ENCODE measurements around the gene AKR1E2.

AKR1E2 gene

DNA sequence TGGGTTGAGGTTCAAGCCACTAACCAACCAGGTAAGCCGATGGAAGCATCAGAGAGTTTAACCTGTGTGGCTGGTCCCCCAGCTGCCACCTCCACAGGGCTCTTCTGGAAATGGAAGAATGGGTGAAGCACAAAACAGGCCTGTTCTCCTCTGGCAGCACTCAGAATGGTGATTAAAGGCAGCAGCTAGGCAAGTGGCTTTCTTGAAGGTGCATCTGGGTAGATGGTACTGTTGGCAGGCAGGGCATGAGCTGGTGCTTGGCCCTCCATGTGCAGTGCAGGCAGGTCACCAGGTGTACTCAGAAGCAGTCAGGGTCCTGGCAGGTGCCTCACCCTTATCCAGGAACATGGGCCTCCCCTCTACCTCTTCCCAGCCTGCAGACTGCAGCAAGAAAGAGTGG is 11.5 kb downstream of the AKR1E2 start:
- Histone ChIP-seq H3K9ac (ENCODE audit: low read depth, low read length) (no peak overlapping the region), H4K20me1 (ENCODE audit: insufficient read depth, low read length) (no peaks in the 10 kb centered on the region), H3K36me3 (ENCODE audit: insufficient read depth, low read length) (no peaks in the 10 kb centered on the region), H3K27me3 (ENCODE audit: insufficient read depth, low read length, poor library complexity) (peaks cover 8% of the 10 kb centered on the region), H3K27ac (ENCODE audit: low read length) (no peak overlapping the region), H3K4me2 (ENCODE audit: insufficient read depth, low read length) (no peak overlapping the region), H3K4me3 (ENCODE audit: low read depth in 1 of 2, low read length in 2 of 2) (no peak overlapping the region), H2AFZ (ENCODE audit: low read depth, low read length) (no peak overlapping the region), H3K4me1 (ENCODE audit: insufficient read depth, low read length) (no peaks in the 10 kb centered on the region), H3K79me2 (ENCODE audit: insufficient read depth, low read length) (no peaks in the 10 kb centered on the region), H3K9me3 (ENCODE audit: insufficient read depth, low read length, severe bottlenecking) (no peaks in the 10 kb centered on the region)
- ATAC-seq (ENCODE audit: insufficient read depth, low read depth): no peak
- no peak for DNase-seq
- no peak for TF ChIP-seq EZH2 (IDR thresholded peaks at IDR 0.05; ENCODE audit: borderline replicate concordance, low read depth, low read length, severe bottlenecking)
- TF ChIP-seq, protein P1, sequence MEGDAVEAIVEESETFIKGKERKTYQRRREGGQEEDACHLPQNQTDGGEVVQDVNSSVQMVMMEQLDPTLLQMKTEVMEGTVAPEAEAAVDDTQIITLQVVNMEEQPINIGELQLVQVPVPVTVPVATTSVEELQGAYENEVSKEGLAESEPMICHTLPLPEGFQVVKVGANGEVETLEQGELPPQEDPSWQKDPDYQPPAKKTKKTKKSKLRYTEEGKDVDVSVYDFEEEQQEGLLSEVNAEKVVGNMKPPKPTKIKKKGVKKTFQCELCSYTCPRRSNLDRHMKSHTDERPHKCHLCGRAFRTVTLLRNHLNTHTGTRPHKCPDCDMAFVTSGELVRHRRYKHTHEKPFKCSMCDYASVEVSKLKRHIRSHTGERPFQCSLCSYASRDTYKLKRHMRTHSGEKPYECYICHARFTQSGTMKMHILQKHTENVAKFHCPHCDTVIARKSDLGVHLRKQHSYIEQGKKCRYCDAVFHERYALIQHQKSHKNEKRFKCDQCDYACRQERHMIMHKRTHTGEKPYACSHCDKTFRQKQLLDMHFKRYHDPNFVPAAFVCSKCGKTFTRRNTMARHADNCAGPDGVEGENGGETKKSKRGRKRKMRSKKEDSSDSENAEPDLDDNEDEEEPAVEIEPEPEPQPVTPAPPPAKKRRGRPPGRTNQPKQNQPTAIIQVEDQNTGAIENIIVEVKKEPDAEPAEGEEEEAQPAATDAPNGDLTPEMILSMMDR (IDR thresholded peaks at IDR 0.05; ENCODE audit: borderline replicate concordance, extremely low read depth, low read length, poor library complexity, severe bottlenecking): no peak

GRCh38 chr10:4838743-4839142 is 12.7 kb downstream of the AKR1E2 start:
- peaks cover 5% of the 10 kb centered on the region for H3K27me3 ChIP-seq (ENCODE audit: insufficient read depth, low read length, poor library complexity)
- H3K4me1 ChIP-seq (ENCODE audit: insufficient read depth, low read length): no peaks in the 10 kb centered on the region
- no peaks in the 10 kb centered on the region for H3K9me3 ChIP-seq (ENCODE audit: insufficient read depth, low read length, severe bottlenecking)
- H3K9ac ChIP-seq (ENCODE audit: low read depth, low read length): no peak overlapping the region
- no peak for TF ChIP-seq EZH2 (IDR thresholded peaks at IDR 0.05; ENCODE audit: borderline replicate concordance, low read depth, low read length, severe bottlenecking)
- TF ChIP-seq, protein P1 (IDR thresholded peaks at IDR 0.05; ENCODE audit: borderline replicate concordance, extremely low read depth, low read length, poor library complexity, severe bottlenecking): no peak
- ATAC-seq (ENCODE audit: insufficient read depth, low read depth): no peak
- no peak overlapping the region for H3K4me3 ChIP-seq (ENCODE audit: low read depth in 1 of 2, low read length in 2 of 2)
- no peaks in the 10 kb centered on the region for H3K36me3 ChIP-seq (ENCODE audit: insufficient read depth, low read length)
- no peak overlapping the region for H2AFZ ChIP-seq (ENCODE audit: low read depth, low read length)
- no peak for DNase-seq
- no peaks in the 10 kb centered on the region for H4K20me1 ChIP-seq (ENCODE audit: insufficient read depth, low read length)
- H3K27ac ChIP-seq (ENCODE audit: low read length): no peak overlapping the region
- no peak overlapping the region for H3K4me2 ChIP-seq (ENCODE audit: insufficient read depth, low read length)
- H3K79me2 ChIP-seq (ENCODE audit: insufficient read depth, low read length): no peaks in the 10 kb centered on the region

DNA sequence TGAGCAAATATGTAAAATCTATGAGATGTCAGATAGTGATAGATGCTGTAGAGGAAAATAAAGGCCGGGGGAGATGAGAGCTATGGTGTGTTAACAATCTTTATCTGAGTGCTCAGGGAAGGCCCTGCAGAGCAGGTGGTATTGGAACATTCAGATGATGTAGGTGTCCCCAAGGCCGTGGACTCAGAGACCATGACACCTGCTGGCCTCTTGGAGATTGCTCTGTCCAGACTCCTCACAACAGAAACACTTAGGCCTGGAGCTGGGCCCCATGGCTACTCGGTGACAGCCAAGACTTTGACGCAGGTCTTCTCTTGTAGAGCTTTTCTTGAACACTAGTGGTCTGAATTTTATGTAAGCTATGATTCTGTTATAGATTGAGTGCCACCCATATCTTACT is 13.3 kb downstream of the AKR1E2 start:
- ATAC-seq (ENCODE audit: insufficient read depth, low read depth) (no peak), DNase-seq (no peak)
- H3K27me3 ChIP-seq (ENCODE audit: insufficient read depth, low read length, poor library complexity): peaks cover 5% of the 10 kb centered on the region
- no peaks in the 10 kb centered on the region for H3K36me3 ChIP-seq (ENCODE audit: insufficient read depth, low read length)
- H3K27ac ChIP-seq (ENCODE audit: low read length): no peak overlapping the region
- no peaks in the 10 kb centered on the region for H3K4me1 ChIP-seq (ENCODE audit: insufficient read depth, low read length)
- no peaks in the 10 kb centered on the region for H3K79me2 ChIP-seq (ENCODE audit: insufficient read depth, low read length)
- no peaks in the 10 kb centered on the region for H4K20me1 ChIP-seq (ENCODE audit: insufficient read depth, low read length)
- H3K4me3 ChIP-seq (ENCODE audit: low read depth in 1 of 2, low read length in 2 of 2): no peak overlapping the region
- no peak for TF ChIP-seq EZH2 (IDR thresholded peaks at IDR 0.05; ENCODE audit: borderline replicate concordance, low read depth, low read length, severe bottlenecking)
- TF ChIP-seq, protein P1 (IDR thresholded peaks at IDR 0.05; ENCODE audit: borderline replicate concordance, extremely low read depth, low read length, poor library complexity, severe bottlenecking): no peak
- no peak overlapping the region for H2AFZ ChIP-seq (ENCODE audit: low read depth, low read length)
- H3K4me2 ChIP-seq (ENCODE audit: insufficient read depth, low read length): no peak overlapping the region
- H3K9me3 ChIP-seq (ENCODE audit: insufficient read depth, low read length, severe bottlenecking): no peaks in the 10 kb centered on the region
- H3K9ac ChIP-seq (ENCODE audit: low read depth, low read length): no peak overlapping the region

DNA sequence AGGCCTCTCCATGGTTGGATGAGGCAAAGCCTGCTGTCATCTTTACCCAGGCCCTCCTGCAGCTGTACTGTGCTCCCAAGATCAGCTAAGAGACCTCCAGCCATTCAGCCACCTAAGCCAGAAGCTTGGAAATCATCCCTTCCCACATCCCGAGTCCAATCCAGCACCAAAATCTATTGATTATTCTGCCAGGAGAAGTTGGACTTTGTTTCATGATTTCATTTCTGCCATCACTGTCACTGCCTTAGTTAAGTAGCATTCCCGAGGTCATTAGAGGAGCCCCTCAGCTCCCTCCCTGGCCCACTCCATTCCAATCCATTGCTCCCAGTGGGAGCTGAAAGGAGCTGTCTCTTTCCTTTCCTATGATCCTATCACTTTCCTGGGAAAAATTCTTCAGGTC is 14.1 kb downstream of the AKR1E2 start:
- Histone ChIP-seq H3K4me3 (ENCODE audit: low read depth in 1 of 2, low read length in 2 of 2) (no peak overlapping the region), H3K27me3 (ENCODE audit: insufficient read depth, low read length, poor library complexity) (peaks cover 5% of the 10 kb centered on the region), H3K9ac (ENCODE audit: low read depth, low read length) (no peak overlapping the region), H3K9me3 (ENCODE audit: insufficient read depth, low read length, severe bottlenecking) (no peaks in the 10 kb centered on the region), H4K20me1 (ENCODE audit: insufficient read depth, low read length) (no peaks in the 10 kb centered on the region), H3K4me2 (ENCODE audit: insufficient read depth, low read length) (no peak overlapping the region), H3K4me1 (ENCODE audit: insufficient read depth, low read length) (no peaks in the 10 kb centered on the region), H3K27ac (ENCODE audit: low read length) (no peak overlapping the region), H3K36me3 (ENCODE audit: insufficient read depth, low read length) (no peaks in the 10 kb centered on the region), H3K79me2 (ENCODE audit: insufficient read depth, low read length) (no peaks in the 10 kb centered on the region), H2AFZ (ENCODE audit: low read depth, low read length) (no peak overlapping the region)
- no peak for DNase-seq
- no peak for ATAC-seq (ENCODE audit: insufficient read depth, low read depth)
- no peak for TF ChIP-seq EZH2 (IDR thresholded peaks at IDR 0.05; ENCODE audit: borderline replicate concordance, low read depth, low read length, severe bottlenecking)
- TF ChIP-seq, protein P1 (IDR thresholded peaks at IDR 0.05; ENCODE audit: borderline replicate concordance, extremely low read depth, low read length, poor library complexity, severe bottlenecking): no peak

Data from DND-41 (cell line).